GM19023 (cell line): ENCODE measurements around the gene ZNF568.

Source experiments
- ATAC-seq: cut with Tn5 transposase; IDR thresholded peaks from one replicate; pipeline ENCODE4 v1.9.1; 2021; ENCODE audit warnings: mild to moderate bottlenecking, moderate library complexity; ENCODE audit not compliant: unreplicated experiment

The ZNF568 gene

DNA sequence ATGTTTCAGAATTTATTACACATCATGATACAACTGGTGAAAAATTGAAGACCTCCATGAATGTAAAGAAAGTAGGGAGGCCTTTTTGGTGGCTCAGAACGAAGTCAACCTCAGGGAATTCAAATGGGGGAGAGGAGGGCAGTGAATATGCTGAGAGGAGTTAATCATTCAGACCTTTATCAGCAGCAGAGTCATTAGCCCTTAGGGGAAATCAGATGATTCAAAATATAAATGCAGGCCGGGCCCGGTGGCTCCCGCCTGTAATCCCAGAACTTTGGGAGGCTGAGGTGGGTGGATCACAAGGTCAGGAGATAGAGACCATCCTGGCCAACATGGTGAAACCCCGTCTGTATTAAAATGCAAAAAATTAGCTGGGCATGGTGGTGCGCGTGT lies 81.7 kb downstream of the ZNF568 start:
- ATAC-seq: no peak

DNA sequence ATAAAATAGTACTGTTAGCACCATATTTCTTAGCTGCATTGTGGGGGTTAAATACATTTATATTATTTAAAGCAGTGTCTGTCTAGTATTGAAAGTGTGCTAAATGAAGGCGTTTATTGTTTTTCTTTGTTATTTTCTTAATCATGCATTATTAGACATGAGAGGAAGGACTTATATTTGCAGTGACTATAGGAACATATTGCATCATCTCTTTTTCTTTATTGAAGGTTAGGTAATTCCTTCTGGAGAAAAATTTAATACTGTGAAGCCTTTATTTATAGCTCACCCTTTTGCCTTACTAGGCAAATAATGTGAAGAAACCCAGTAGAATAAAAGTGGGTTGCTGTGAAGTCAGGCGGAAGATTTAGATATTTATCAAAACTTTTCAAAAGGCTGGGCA lies 83.2 kb downstream of the ZNF568 start:
- ATAC-seq: no peak

DNA sequence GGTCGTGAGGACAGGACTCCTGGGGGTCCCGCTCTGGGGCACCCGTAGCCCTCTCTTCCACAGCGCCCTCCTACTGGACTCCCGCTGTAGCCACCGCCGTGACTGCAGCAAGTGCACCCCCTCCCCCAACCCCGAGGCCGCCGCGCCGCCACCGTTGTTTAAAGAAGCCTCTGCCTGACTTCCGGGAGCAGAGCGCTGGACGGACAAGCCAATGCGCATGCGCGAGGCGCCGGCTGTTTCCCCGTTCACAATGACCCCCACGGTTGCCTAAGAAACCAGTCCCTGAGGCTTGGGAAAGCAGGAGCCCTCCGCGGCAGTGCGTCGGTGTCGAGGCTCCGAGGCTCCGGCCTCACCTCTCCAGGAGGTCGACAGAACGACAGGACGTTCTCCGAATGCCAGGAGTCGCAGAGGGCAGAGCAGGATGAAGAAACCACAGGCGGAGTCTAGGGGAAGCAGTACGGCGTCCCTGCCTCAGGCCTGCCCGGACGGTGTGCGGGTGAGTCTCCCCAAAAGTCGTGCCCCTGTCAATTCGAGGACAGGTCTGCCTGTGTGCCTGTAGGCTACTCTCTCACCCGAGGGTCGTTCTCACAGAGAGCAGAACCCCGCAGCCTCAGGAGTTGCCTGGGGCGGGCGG lies 91.6 kb downstream of the ZNF568 start:
- ATAC-seq: no peak

DNA sequence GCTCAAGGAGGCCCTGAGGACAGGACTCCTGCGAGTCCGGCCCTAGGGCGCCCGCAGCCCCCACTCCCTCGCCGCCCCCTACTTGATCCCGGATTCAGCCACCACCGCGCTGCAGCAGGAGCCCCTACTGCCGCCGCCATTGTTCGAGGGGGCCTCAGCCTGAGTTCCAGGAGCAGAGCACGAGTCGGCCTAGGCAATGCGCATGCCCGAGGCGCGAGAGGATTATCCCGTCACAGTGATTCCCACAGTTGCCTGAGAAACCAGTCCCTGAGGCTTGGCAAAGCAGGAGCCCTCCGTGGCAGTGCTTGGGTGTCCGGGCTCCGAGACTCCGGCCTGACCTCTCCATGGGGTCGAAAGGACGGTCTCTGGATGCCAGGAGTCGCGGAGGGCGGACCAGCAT lies 93.7 kb downstream of the ZNF568 start:
- ATAC-seq: no peak

DNA sequence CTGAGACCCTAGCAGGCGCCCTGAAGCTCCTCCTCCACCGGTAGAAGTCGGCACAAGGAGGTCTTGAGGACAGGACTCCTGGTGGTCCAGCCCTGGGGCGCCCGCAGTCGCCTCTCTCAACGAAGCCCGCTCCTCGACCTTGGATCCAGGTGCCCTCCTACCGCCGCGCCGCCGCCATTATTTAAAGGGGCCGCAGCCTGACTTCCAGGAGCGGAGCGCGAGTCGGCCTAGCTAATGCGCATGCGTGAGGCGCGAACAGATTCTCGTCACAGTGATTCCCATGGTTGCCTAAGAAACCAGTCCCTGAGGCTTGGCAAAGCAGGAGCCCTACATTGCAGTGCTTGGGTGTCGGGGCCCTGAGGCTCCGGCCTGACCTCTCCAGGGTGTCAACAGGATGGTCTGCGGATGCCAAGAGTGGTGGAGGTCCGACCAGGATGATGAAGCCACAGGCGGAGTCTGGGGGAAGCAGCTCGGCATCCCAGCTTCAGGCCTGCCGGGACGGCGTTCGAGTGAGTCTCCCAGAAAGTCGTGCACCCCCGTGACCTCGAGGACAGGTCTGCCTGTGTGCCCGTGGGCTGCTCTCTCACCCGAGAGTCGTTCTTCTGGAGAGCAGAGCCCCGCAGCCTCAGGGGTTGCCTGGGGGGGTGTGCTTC lies 96.1 kb downstream of the ZNF568 start:
- no peak for ATAC-seq

DNA sequence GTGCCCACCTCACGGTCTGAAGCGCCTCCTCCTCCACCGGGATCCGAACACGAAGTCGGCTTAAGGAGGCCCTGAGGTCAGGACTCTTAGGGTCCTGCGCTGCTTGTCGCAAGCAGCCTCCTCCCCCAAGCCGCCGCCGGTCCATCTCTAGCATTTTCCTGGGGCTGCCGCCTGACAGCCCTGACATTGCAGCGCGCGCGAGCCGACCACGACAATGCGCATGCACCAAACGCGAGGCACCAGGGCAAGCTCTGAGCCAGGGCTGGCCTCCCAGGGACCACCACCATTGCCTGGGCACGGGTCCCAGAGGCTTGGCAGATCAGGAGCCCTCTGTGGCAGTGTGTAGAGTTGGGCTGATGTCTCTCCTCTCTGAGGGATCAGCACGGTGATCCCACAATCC lies 98.3 kb downstream of the ZNF568 start:
- ATAC-seq: no peak

DNA sequence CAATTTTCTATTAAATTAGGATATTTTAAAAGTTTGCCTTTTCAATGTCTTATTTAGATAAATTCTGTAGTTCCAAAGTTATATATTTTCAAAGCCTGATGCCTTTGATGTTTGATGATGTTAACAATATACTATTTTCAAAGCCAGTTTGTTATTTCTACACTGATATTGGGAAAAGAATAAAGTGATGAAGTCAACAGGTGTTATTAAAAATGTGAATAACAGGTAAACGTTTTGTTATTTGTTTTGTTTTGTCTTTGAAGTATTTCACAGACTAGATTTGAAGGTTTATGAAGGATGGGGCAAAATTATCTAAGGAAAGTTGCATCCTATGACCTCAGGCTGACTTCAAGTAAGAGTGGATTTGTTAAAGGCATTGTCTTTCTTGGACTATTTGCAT lies 129.0 kb downstream of the ZNF568 start:
- no peak for ATAC-seq
